ENCODE results near the gene UBE3D.

- TF ChIP-seq CTCF (IDR thresholded peaks at IDR 0.05; ENCODE audit: low read length) = no peak
- TF ChIP-seq EZH2 (IDR thresholded peaks at IDR 0.05; ENCODE audit: borderline replicate concordance, low read length) = no peak
Observed at GRCh38 chr6:82865461-82865860, 200.2 kb downstream of the UBE3D start.
